Choroid plexus epithelial cell (primary cell): Measurements from ENCODE around the gene GAGE10.

Source experiments
- DNase-seq: peaks from one replicate; pipeline ENCODE4 v3.0.0-alpha.2; 2010; ENCODE audit warnings: low read depth
- H3K4me3 ChIP-seq: 2 replicates; pipeline ENCODE4 v1.5.1; 2011; ENCODE audit warnings: low read depth, mild to moderate bottlenecking, control low read depth, low read length, moderate library complexity
- CTCF ChIP-seq: conservative IDR thresholded peaks from 2 replicates; pipeline ENCODE4 v1.5.1; 2011; ENCODE audit warnings: low read depth, mild to moderate bottlenecking, control low read depth, inconsistent platforms, low read length, moderate library complexity

GAGE10 gene

GRCh38 chrX:49303346-49303745, at the start of gene GAGE10:
Gene GAGE10, plus strand, starts transcription at chrX:49303646. Its CDS starts 1,214 bp downstream, at chrX:49304860.
- TF ChIP-seq CTCF = no peak
- no peak within 1 kb of the TSS for H3K4me3 ChIP-seq
- no peak for DNase-seq

- no peak for DNase-seq
- no peak for TF ChIP-seq CTCF
Observed at GRCh38 chrX:49254639-49255038, 48.8 kb upstream of the GAGE10 start.

GRCh38 chrX:49256268-49256995, 47.0 kb upstream of the GAGE10 start:
- no peak for TF ChIP-seq CTCF
- H3K4me3 ChIP-seq = no peak overlapping the region
- no peak for DNase-seq

More at GRCh38 chrX:49254639-49255038, 48.8 kb upstream of the GAGE10 start:
- no peak overlapping the region for H3K4me3 ChIP-seq

- H3K4me3 ChIP-seq = no peak overlapping the region
- no peak for DNase-seq
- no peak for TF ChIP-seq CTCF
Observed at GRCh38 chrX:49257074-49257790, 46.2 kb upstream of the GAGE10 start.

- no peak for TF ChIP-seq CTCF
- no peak for DNase-seq
- H3K4me3 ChIP-seq = no peak overlapping the region
Observed at GRCh38 chrX:49257846-49258748, 45.3 kb upstream of the GAGE10 start.

GRCh38 chrX:49258749-49259124, 44.7 kb upstream of the GAGE10 start:
- DNase-seq = no peak
- TF ChIP-seq CTCF = no peak
- H3K4me3 ChIP-seq = no peak overlapping the region
